Pulmonary artery endothelial cell (primary cell): ENCODE measurements around the gene EDARADD. TPM values are rescaled to one million over a fixed set of nuclear protein-coding genes. Genes with fewer than 3 reads are reported as not detected.

Experiments used
- DNase-seq: peaks from one replicate; pipeline ENCODE4 v3.0.0-alpha.2; 2011; ENCODE audit warnings: low read depth, low spot score
- total RNA-seq: library from RNA; depleted of rRNA; stranded (reverse); fragments of >200 nt; gene quantifications from 2 replicates; pipeline ENCODE4 v1.2.3, GENCODE V29; 2014

Gene EDARADD
- total RNA-seq, 1 donor from 2014 or later: not detected

- no peak for DNase-seq
Observed at GRCh38 chr1:236392182-236392581, 1.9 kb upstream of the EDARADD start.

DNA sequence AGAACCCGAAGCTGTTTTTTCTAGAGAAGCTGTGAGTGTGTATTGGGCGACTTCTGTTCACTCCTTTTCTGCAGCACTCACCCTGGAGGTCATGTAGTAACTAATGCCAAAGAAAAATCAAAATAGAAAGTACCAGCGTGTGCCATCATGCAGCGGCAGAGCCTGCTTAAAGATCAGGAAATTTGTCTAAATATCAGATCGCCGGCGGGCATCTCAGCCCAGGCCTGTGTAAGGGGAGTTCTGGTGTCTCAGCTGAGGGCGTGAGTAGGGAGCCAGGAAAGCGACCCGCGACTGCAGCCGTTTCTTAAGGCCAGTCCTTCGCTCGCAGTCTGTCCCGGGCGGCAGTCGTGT, 768 bp downstream of the EDARADD start:
- no peak for DNase-seq

DNA sequence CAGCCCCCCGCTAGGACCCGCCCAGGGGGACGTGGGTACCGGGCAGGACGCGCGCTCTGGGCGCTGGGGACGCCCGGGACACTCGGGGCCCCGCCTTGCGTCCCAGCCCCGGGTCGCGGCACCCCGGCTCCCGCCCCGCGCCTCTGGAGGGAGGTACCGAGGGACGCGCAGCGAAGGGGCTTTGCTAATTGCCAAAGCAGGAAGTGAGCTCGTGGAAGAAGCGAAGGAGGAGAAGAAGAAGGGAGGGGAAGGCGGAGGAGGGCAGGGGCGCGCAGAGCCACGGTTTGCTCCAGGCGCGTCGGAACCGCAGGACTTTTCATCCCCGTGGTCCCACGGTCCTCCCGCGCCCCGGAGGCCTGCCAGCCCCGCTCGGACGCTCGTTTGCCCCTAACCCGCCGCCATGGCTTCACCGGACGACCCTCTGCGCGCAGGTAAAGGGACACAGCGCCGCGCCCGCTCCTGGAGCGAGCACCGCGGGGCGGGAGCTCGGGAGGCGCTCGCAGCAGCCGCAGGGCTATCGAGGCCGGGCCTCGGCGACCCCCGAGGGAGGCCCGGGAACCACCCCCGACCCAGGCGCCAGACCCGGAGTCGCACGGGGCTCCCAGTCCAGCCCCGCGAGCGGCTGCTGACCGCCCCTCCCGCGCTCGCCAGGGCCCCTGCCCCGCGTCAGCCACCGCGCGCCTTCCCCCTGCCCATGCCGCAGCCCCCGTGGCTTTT, 1.3 kb downstream of the EDARADD start:
- no peak for DNase-seq

DNA sequence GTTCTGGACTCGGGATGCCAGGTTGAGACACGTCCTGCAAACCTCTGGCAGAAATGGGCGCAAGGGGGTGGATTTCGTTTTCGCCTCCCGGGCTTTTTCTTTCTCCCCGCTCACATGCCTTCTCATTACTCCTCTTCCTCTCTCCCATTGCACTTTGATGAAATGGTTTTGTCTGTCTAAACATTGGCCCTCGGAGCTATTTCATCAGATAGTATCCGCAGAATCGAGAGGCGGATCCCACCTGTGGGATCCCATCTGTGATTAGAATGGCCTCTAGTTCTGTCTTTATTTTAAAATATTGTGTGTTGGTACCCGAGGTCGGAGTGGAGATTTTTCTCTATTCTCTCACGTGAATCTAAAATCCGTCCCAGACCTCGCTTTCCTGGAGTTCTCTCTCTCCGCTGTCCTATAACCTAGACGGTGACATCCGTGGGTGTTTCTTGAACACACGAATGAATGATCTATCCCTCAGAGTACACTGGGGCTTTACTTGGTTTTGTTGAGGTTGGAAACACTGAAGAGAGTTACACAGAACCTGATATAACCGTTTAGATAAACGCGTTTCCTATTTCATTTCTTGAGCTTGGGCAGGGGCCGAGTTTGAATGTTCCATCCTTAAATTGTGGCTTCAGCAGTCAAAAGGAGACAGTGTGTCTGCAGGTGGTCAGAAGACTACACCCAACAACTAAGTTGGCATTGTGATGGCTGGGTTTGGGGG, 2.0 kb downstream of the EDARADD start:
- DNase-seq: no peak

DNA sequence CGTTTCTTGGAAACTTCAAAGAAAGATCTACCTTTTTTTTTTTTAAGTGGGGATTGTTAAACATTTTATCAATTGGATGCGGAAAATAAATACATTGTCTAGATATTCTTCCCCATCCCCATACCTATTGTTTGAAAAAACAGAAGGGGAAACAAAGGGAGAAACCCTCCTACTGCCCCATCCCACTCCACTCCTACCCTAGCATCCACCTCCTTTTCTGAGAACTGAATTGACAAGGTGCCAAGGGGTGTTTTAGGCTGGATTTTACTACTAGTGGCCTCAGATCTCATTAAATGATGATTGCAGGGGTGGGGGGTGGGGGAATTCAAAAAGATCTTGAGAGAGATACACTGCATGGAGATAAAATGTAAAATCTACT, 2.6 kb downstream of the EDARADD start:
- DNase-seq: no peak

- DNase-seq: no peak
Observed at GRCh38 chr1:236397173-236397759, 3.2 kb downstream of the EDARADD start.

- DNase-seq: no peak
Observed at GRCh38 chr1:236398538-236398937, 4.5 kb downstream of the EDARADD start.

DNA sequence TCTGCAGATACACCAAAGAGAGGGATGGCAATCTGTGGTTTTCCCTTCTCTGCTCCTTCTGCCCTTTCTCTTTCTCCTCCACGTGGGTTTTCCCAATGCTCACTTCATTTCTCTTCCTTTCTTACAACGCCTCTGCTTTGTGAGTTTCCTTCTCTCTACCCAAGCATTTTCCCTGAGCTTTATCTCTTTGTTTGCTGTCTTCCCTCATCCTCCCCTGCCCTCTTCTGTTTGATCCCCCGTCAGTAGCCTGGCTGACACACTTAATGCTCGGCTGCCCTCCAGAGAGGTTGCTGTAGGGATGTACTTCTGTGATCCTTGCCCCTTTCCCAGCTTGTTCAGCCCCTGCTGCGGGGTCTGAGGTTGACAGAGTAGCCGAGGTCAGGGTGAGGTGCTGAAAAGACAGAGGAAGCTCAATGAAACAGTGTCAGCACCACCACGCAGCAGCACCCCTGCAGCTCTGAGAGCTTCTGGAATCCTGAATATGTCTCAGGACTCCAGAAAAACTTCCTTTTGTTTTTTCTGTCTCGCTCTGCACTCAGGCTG, 6.0 kb downstream of the EDARADD start:
- DNase-seq: no peak

DNA sequence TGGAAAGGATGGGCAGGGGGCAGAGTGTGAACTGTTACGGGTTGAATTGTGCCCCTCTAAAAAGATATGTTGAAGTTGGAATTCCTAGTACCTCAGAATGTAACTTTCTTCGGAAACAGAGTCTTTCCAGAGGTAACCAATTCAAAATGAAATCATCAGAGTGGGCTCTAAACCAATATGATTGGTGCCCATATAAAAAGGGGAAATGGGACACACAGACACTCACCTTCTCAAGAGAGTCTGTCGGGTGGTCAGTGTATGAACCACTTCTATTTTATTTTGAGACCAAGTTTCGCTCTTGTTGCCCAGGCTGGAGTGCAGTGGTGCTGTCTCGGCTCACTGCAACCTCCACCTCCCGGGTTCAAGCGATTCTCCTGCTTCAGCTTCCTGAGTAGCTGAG, 7.6 kb downstream of the EDARADD start:
- DNase-seq: no peak

DNA sequence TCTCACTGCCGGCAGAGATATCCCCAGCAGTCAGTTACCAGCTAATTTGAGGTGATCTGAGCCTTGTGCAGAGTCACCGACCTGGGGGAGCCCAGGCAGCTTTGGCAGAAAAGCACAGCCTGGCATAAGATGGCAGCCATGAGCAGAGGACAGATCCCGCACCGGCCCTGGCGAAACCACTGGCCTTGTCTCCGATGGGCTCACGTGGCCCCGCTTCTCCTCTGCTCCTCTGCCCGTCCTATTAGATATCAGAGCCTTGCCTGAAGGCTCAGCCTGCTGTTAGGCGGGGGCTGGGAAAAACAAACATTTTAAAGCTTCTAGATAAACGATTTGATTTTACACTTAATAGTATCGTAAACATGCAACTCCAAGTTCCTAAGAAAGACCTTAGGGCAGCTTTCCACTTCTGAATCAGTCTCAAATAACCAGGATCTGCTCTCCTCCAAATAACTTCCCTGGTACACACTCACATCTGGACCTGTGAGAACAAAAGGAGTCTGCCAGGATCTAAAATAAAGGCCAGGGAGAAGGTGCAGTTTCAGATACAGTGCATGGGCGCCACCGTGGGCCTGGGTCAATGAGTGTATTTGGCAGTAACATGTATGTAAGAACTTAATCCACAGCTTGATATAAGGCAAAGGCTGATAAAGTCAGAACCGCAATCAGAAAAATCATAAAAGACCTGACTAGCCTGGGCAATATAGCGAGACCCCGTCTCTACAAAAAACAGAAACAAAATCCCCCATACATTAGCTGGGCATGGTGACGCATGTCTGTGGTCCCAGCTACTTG, 10.0 kb downstream of the EDARADD start:
- DNase-seq: no peak

- DNase-seq: no peak
Observed at GRCh38 chr1:236407059-236407458, 13.0 kb downstream of the EDARADD start.

DNA sequence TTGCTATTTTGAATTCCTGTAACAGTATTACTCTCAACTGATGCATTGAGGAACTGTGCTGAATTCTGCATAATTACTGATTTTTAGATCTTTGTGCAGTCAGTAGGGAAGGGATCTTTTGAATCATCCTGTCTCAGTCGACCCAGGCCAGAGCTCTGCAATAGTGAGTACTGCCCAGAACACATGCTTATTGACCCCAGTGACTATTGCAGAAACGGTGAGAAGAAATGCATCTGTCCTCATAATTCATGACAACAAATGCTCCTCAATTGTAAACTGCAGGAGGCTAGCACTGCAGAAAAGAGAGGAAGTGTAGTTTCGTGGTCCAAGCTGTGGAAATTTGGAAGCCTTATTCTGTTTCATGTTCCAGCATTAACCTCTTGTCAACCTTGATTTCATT, 19.6 kb downstream of the EDARADD start:
- DNase-seq: no peak

GRCh38 chr1:236416165-236416564, 22.1 kb downstream of the EDARADD start:
- DNase-seq: no peak

- DNase-seq: no peak
Observed at GRCh38 chr1:236417336-236417735, 23.2 kb downstream of the EDARADD start.

- DNase-seq: no peak
Observed at GRCh38 chr1:236419502-236419901, 25.4 kb downstream of the EDARADD start.

DNA sequence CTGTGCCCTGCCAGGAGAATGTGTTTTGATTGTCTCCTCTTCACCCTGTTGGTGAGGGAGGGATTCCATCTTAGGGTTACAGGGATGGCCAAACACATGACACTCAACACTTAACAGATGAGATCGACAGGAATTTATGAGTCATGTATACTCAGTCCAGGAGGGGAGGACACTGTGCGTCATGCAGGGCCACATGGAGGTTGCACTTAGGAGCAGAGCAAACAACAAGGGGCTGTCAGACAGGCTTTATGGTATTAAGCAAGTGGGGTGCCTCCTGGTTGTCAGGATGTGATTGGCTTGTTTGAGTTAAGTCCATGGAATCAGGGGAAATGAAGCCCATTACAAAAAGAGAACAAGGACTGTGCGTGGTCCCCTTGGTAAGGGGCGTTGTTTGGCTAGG, 26.9 kb downstream of the EDARADD start:
- DNase-seq: no peak

DNA sequence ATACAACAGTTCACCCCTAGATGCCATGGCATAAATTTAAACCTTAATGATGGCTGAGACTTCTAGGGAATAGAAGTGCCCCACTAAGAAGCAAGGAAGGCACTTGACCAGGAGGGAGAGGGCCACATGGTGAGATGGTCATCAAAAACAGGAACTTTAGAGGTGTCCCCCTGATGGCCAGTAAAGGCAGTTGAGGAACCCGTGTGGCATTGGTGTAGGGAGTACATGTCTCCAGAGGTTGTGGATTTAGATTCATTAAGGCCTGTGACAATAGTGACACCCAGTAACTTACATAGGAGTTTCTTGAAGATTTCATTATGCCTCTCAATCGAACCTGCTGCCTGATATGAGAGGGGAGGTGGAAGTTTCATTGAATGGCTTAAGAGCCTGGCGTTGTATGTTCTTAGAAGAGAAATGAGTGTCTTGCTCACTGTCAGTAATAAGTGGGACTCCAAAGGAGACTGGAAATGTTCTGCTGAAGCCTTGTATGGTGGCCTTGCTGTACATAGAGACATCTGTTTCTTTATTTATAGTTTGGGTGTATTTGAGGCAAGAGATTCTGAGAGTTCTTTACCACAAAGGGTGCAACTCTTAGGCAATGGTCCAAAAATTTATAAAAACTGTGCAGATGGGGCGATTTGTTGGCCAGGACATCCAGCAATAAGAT, 27.9 kb downstream of the EDARADD start:
- no peak for DNase-seq

DNA sequence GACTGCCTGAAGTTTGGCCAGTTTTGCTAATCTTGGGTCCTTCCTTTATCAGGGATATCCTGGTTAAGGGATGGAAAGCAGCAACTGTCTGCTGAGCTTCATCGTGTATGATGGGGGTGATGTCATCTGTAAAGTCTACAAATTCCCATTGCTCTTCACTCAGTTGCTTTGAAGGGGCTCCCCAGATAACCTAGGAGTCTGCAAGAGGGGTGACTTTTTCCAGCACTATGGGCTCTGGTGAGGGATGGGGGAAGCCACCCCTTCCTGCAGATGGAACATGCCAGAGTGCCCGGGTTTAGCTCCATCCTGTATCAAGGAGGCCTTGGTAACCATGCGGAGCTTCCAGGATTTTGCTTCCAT, 28.4 kb downstream of the EDARADD start:
- no peak for DNase-seq

DNA sequence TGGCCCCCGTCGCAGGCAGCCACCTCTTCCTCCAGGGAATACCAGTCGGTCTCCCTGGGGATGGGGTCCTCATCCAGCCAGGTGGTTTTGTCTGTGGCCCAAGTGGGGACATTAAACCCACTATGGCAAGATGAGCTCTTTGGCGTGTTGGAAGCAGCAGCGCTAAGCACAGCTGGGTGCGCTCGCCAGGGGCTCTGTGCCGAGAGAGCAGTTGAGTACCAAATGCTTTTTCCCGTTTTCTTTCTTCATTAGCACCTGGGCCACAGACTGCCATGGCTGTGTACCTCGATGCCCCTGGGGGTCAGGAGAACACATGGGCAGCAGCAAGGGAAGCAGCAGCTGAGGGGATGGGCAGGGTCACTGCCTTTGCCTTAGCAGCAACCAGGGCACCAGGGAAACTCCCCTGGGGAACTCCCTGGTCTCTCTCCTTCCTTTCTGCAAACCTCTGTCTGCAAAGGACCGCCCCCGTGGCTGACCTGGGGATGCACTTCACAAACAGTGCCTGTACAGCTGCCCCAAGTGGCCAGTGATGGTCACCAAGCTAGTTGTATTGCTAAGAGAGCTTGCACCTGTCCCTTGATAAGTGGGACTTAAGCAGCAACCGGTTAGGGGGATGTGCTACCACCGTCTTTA, 31.1 kb downstream of the EDARADD start:
- no peak for DNase-seq

DNA sequence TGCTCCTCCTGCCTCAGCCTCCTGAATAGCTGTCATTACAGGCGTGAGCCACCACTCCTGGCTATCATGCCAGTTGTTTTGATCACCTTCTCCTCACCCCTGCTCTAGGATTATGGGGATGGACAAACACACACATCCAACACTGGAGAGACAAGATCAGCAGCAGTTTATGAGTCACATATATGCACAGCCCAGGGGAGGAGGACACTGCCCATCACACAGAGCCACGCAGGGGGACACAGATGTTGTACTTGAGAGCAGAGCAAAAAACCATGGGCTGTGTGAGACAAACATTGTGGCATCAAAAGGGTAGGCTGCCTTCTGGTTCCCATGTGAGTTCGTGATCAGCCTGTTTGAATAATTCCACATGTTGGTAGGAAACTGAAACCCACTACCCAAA, 32.1 kb downstream of the EDARADD start:
- no peak for DNase-seq

- DNase-seq: no peak
Observed at GRCh38 chr1:236429715-236430274, 35.7 kb downstream of the EDARADD start.
